ENCODE measurements around the gene PPDPF.
"Not testable (repeated sequence)": the region's sequence is repeated elsewhere in the genome, so short reads cannot be mapped to it uniquely, and the experiment has no call there.

Gene PPDPF, protein sequence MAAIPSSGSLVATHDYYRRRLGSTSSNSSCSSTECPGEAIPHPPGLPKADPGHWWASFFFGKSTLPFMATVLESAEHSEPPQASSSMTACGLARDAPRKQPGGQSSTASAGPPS

DNA sequence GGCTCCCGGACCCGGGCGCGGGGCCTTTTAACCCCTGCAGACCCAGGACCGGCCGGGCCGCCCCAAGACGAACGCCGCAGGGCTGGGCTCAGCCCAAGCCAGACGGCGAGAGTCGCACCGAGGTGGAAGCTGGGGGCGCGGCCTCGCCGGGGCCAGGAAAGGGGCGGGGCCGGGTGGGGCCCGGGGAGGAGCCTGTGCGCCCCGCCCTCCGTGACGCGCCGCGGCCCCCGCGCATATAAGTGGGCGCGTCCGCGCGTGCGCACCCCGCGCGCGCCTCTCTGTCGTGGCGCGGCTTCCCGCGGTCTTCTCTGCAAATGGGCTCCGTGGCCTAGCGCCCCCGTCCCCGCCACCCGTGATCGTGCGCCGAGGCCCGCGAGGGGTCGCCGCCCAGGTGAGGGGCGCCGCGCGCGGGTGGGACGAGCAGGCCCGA, at the start of gene PPDPF:
Gene PPDPF, plus strand, starts transcription at position 262 of the 430 bp plus-strand sequence. CDS start 544 bp downstream, outside the sequence.
- peak; percentile 78 for DNase-seq (ENCODE audit: low read depth)

DNA sequence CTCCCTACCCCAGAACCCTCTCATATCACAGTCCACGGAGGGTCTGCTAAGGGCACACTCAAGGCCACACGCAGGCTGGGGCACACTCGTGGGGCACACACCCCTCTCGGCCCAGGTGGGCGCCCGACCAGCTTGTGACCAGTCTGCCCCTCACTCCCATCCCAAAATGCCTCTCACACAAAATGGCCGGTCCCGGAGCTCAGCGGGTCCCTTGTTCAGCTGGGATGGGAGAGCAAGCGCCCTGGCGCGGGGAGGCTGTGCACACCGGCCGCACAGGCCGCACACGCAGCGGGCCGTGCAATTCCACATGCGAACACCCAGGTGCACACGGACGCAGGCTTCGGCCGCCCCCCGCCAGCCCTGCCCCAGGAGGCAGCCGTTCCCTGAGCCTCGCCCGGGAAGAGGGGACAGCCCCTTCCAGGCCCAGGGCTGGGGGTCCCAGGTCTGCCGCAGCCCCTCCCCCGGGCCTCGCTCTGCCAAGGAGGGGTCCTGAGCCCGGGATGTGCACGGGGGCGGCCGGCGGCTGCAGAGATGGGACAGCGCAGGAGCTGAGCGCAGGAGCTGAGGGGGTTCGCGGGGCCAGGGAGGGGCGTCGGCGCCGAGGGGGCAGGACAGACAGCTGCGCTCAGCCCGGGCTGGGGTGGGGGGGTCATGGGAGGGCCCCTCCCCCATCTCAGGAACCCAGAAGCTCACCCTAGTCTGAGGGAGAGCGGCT, 49.4 kb upstream of the PPDPF start:
- DNase-seq (ENCODE audit: low read depth) = no peak

DNA sequence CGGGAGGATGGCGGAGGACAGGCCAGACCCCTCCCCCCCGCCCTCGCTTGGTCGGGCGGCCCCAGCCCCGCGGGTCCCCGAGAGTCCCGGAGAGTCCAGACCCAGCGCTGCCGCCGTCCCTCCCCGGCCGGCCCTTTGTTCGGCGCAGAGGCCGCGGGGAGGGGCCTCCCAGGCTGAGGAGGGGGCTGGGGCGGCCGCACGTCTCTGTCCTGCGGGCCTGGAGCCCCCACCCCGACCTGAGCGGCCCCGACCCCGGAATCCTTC, 48.9 kb upstream of the PPDPF start:
- no peak for DNase-seq (ENCODE audit: low read depth)

DNA sequence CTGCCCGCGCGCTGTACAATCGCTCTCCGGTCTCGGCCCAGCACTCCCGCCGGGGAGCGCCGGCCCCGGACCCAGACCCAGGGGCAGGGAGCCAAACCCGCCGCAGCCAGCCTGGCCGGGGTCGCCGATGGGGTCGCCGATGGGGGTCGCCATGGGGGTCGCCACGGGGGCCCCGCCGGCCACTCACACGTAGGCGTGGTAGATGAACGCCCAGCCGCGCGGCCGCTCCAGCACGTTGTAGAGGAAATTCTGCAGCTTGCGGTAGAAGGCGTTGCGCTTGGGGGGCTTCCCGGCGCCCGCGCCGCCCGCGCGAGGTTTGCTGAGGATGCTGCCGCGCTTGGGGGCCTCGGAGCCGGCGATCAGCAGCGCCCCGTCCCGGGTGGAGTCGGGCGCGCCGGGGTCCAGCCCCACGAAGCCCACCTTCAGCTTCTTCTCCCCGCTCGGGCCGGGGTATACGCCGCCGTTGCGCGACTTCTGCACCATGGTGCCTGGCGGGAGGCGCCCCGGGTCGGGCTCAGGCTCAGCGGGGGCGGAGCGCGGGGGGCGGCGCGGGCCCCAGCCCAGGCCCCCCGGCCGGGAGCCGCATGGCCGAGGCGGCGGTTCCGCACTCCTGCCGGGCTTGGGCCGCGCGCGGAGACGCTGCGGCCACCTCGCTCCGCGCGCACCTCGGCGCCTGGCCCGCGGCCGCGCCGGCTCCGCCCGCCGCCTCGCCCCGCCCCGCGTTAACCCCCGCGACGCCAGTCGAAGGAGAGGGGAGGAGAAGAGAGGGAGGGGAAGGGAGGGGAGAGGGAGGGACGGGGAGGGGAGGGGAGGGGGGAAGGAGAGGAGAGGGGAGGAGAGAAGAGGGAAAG, 48.4 kb upstream of the PPDPF start, which contains the start of gene KCNQ2:
Gene KCNQ2, minus strand, starts transcription at position 675 of the 851 bp plus-strand sequence. Its CDS starts 192 bp downstream, at position 483.
- DNase-seq (ENCODE audit: low read depth) = no peak

DNA sequence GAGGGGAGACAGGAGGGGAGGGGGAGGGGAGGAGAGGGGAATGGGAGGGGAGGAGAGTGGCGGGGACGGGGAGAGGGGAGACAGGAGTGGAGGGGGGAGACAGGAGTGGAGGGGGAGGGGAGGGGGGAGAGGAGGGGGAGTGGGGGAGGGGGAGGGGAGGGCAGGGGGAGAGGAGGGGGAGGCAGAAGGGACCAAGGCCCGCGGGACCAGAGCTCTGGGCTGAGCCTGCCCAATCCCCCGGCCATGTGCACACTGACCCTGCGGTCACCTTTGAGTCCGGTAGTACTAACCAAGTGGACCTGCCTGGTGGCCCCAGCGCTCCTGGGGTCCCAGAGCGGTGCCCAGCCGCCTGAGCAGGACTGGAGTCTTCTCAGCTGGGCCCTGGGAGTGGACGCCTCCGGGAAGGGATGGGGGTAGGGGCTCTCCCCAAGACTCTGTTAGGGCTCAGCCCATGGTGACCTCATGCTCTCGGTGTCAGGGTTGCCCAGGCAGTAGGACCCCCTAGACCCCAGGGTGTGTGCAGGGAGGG, 47.6 kb upstream of the PPDPF start:
- no peak for DNase-seq (ENCODE audit: low read depth)

DNA sequence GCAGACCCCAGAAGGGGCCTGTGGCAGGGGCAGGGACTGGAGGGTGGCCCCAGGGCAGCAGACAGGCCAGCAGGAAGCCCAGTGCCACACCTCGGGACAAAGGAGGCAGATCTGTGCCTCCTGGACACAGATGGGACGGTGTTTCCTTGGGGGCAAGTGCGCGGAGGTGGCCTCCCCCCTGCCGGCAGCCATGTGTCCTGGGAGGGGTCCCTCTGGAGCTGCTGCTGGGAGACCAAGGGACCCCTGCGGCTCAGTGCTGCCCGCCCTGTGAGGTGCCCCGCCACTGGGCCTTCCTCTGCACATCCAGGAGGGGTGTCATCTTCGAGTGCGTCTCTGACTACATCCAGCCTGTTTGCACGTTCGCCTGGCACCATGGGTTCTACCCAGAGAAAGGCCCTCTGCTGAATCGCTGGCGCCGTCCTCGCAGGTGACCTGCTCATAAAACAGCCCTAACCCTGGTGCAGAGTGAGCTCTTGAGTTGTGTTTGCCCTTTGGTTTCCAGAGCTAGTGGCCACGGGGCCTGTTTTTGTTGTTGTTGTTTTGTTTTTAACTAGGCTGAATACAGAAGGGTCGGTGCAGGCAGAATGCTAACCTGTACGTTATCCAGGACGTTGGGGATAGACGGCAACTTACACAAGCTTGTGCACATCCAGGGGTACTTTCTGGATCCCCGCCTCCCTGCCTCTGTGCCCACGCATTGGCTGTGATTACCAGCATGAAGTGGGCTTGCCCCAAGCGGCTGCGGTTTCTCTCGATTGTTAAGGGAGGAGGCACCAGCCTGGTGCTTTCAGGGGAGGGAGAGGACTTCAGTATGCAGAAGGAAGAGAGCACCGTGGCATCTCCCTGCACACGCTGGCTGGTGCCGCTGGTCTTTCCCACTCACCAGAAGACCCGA, 46.8 kb upstream of the PPDPF start:
- DNase-seq (ENCODE audit: low read depth) = no peak

DNA sequence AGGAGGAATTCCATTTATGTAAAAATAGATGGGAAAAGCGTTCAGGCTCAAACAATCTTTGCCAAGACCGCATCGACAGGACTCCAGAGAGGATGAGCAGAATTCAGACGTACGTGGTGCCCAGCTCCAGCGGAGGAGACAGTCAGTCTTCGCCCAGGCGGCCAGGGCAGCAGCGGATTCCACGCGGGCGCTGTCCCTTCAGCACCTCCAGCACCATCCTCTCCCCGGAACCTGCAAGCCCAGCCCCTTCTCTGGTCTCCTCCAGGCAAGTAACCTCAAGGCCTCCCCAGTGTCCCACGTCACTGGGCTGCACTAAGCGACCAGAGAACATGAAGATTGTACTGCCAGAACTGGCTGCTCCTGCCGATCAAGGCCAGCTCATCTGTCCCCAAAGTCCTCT, 45.4 kb upstream of the PPDPF start:
- no peak for DNase-seq (ENCODE audit: low read depth)

DNA sequence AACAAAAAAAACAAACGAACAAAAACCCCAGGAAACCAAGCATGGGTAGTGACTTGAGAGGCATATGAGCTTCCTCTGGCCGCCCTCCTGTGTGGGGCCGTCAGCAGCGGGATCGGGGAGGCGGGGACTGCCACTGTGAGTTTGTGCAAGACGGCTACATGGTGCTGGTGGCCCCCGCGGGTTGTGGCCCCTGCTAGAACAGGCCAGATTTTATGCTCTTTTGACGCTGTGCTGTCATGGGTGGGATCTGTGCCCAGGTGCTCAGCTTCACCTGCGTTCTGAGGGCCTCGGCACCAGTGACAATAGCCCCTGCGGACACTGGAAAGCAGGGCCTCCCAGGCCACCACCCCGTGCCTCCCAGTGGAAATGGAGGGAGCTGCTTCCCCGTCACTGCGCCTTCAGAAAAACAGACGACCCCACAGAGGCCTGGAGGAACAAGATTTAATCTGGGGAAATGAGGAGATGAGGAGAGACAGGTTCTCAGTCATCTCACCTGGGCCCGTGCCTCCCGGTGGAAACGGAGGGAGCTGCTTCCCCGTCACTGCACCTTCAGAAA, 43.4 kb upstream of the PPDPF start:
- no peak for DNase-seq (ENCODE audit: low read depth)

DNA sequence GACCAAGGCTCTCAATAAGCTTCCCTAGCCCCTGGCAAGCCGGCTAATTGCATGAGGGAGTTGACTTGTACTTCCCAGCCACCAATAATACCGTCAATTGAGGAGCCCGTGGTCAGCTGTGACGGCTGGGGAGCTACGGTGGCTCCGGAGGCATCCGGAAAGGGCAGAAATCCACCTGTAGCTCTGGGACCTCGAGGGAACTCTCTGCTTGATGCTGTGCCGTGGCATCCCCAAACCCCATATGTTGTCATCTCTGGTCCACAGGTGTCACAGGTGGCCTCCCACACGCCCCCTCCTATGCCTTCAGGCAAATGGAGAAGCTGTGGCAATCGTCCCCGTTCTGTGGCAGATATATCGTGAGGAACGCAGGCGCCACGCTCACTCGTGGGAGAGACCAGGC, 42.6 kb upstream of the PPDPF start:
- DNase-seq (ENCODE audit: low read depth) = no peak

DNA sequence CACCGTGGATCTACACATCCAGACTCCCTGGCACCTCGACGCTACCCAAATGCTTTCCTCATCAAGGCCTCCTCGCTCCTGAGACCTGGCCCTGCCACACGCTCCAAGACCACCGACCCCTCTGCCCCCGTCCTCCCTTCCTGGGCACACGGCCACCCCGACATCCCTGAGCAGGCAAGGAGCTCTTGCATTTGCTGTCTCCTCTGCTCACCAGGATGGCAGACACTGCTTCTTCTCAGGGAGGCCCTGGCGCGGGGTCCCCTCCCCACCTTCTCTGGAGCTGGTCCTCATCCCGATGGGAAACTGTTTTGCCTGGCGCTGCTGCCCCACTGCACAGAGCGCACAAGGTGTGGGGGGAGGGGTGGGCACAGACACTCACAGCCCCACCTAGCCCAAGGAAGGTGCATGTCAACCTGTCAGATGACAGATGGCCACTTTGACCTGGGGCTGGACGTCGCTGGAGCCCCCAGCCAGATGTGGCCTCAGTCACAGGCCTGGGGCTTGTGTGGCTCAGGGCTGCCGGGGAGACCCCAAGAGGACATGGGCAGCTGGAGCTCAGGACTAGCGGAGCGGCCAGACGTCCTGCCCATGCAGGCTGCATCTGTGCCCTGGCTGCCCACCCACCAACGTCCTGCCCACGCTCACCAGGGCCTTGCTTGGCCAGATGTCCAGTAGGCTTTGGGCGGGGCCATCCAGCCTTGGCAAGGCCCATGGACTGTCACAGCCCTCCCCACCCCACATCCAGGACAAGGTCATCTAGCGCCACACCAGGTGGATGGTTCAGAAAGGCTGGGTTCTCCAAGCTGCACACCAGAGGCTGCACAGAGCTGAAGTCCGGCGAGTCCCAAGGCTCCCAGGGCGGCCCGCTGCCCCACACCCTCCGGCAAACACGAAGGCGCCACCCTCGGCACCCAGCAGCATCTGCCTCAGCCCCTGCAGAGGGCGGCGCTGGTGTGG, 41.9 kb upstream of the PPDPF start:
- DNase-seq (ENCODE audit: low read depth) = no peak

DNA sequence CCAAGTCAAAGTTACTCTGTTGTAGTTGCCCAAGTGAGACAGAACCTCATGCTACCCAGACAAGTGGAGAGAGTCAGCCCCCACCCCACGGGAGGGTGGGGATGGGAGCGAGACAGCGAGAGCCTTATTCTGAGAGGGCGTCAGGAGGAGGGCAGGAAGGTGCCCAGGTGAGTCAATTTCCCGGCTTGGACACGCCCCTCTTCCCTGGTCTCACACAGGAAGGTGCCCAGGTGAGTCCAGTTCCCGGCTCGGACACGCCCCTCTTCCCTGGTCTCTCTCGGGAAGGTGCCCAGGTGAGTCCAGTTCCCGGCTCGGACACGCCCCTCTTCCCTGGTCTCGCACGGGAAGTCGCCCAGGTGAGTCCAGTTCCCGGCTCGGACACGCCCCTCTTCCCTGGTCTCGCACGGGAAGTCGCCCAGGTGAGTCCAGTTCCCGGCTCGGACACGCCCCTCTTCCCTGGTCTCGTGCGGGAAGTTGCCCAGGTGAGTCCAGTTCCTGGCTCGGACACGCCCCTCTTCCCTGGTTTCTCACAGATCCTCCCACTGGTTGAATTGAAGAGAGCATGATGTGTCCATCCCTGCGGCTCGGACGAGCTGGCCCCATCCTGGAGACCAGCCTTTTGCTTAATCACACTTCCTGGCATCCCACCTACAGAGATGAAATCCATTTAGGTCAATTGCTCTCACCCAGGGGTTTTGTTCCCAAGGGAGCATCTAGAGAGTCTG, 40.7 kb upstream of the PPDPF start:
- DNase-seq (ENCODE audit: low read depth) = not testable (repeated sequence)

DNA sequence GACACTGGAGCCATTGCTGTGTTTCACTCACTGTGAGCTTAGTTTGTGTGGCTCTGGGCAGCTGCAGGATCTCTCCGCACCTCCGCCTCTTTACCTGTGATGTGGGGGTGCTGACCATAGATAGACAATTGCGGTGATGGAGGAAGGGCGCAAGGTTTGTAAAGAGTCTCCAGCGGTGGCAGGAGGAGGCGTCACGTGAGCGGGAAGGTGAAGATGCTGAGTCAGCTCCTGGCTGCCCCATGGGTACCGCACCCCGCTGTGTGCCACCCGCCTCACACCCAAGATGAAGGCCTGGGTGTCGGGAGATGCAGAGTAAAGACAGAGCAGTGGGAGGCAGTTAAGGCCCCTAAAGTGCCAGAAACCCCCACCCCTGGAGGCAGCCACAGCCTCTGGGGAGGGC, 39.1 kb upstream of the PPDPF start:
- DNase-seq (ENCODE audit: low read depth) = no peak

DNA sequence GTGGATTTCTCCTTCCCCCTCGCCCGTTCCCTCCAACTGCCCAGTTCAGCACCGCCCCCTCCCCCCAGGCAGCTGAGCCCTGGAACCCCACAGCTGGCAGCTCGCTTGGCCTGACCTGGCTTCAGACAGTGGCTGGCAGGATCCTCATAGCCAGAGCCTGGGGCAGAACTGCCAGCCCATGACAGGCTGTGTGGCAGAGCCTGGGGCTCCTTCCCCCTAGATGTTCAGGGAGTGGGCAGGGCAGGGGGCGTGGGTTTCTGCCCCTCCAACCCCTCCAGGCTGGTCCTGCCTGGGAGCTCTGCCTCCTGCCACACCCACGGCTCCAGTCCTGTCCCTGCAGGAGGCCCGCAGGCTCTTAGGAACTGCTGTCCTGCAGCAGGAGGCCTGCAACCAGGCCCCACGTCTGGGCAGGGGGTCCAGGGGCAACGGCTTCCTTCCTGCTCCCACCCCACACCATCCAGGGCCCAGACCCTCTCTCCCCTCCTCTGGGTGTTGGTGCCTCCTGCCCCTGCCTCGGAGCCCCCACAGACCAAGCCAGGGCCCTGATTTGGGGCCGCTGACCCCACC, 38.5 kb upstream of the PPDPF start:
- DNase-seq (ENCODE audit: low read depth) = no peak

DNA sequence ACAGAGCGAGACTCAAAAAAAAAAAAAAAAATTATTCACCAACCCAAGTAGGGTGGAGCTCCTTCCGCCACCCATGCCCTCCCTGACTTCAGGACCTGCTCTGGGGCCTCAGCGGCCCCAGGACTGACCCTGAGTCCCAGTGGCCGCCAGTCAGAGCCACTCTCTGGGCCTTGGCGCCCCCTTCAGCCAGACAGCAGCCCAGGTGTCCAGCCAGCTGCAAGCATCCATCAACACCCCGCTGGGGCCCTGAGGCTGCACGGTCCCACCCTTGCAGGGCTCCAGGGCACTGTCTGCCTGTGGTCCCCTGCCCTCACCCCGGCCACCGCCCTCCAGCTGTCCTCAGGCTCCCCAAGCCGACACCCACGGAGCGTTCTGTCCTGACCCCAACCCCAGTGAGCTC, 36.7 kb upstream of the PPDPF start:
- DNase-seq (ENCODE audit: low read depth) = no peak

DNA sequence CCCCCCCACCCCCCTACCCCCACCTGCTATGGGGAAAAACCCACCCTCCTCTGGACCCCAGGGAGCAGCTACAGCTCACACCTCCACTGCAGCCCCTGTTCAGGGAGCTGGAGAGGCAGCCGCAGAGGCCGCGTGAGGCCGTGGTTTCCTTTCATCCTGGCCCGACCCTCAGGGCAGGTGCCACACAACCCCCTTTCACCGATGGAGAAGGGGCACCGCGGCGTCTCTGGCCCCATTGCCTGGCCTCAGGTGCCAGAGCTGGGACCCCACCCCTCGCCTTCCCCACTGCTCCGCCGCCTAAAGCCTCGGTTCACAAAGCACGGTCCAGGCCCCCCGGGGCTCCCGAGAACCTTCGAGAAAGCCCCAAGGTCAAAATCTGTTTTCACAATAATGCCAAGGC, 36.3 kb upstream of the PPDPF start:
- no peak for DNase-seq (ENCODE audit: low read depth)

DNA sequence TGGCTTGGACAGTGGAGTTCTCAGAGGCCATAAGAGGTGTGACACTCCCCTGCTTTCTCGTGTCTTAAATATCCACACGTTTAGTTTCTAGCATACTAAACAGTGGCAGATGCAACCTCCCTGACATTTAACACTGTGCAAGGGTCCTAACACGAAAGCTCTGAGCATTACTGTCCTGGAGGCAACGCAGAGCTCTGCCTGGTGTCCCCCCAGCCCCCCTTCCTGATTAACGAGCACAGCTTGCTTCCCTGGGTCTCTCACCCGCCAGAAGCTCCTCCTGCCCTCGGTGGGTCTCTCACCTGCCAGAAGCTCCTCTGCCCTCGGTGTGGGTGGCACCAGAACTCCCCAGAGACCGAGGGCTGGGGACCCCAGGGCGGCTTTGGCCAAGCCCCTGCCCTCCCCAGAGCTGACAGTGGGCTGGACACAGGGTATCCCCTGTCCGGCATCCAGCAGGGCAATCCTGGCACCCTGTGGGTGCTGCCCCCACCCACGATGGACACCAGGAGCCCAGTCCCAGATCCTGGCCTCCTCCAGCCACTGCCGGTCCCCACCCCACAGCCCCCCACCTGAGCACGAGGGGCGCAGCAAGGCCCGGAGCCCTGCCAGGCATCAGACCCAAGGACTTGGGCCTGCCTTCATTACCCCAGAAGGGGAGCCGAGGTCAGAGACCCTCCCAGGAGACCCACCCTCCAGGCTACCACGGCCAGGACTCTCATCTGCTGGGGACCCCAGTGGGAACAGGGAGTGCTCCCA, 35.7 kb upstream of the PPDPF start:
- no peak for DNase-seq (ENCODE audit: low read depth)

DNA sequence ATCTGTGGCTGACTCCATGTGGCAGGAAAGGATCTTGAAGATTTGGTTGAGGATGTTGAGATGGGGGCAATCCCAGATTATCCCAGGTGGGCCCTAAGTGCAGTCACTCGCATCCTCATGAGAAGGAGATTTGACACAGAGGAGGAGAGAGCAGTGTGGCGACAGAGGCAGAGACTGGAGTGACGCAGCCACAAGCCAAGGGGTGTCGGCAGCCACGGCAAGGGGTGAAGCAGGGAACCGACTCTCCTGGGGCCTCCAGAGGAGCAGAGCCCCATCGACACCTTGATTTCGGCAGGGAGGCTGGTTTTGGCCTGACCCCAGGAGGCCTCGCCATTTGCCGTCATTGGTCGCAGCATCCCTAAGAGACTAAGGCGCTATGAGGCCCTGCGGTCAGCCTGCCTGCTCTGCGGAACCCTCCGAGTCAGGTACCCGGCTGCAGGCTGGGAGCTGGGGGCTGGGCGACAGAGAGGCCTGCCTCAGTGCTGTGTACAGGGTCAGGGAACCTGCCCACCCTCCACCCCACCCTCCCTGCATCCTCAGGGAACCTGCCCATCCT, 34.2 kb upstream of the PPDPF start:
- DNase-seq (ENCODE audit: low read depth) = no peak

DNA sequence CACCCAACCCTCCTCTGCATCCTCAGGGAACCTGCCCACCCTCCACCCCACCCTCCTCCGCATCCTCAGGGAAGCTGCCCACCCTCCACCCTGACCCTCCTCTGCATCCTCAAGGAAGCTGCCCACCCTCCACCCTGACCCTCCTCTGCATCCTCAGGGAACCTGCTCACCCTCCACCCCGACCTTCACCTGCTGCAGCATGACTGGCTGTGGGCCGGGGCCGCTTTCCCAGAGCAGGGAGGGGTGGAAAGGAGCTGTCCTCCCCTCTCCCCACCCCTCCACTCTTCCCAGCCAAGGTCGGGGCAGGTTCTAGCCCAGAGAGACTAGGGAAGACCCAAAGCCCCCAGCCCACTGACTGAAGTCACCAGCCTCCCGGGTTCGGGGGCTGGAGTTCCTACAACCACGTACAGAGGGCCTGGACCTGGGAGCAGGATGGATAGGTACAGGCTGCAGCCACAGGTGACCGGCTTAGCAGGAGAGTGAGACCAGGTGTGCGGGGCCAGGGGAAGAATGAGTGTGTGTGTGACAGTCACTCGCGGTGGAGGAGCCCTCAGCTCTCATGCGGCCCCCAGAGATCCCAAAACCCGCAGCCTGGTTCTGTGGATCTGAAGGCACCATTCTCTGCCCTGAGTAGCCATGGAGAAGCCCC, 33.3 kb upstream of the PPDPF start:
- DNase-seq (ENCODE audit: low read depth) = no peak

Measured in stimulated activated CD4-positive, alpha-beta T cell treated with anti-CD3 and anti-CD28 coated beads, Interleukin-2, amount 100 ng/mL, for 4 hours (primary cell).